AG10803 (cell line): ENCODE results near the gene GEMIN2.
"Not testable (repeated sequence)": the region's sequence is repeated elsewhere in the genome, so short reads cannot be mapped to it uniquely, and the experiment has no call there.

Source experiments
- DNase-seq: peaks from one replicate; pipeline ENCODE4 v3.0.0; 2010; ENCODE audit warnings: low read depth
- H3K4me3 ChIP-seq: 2 replicates; pipeline ENCODE4 v1.5.1; 2011; ENCODE audit warnings: mild to moderate bottlenecking, low read length, control low read depth
- TF ChIP-seq, protein P1 (sequence below): conservative IDR thresholded peaks from 2 replicates; pipeline ENCODE4 v1.5.1; 2011; ENCODE audit warnings: mild to moderate bottlenecking, low read length, control low read depth, inconsistent platforms

GEMIN2 gene

DNA sequence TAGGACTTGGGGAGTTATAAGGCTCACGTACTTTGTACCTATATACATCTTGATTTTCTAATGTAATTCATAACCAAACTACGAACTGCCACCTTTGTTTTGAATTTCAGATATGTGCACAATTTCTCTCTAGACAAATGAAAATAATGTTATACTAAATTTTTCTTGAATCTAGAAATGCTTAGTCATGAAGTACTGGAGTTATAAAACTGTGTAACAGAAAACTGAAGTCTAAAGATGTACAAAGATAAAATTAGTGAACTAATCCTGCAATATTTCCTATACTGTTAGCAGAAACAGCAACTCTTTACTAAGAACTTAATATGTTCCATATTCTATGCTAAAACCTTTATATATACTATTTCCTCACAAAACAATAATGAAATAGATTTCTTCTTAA lies 26.6 kb upstream of the GEMIN2 start:
- no peak for DNase-seq
- TF ChIP-seq, protein P1, sequence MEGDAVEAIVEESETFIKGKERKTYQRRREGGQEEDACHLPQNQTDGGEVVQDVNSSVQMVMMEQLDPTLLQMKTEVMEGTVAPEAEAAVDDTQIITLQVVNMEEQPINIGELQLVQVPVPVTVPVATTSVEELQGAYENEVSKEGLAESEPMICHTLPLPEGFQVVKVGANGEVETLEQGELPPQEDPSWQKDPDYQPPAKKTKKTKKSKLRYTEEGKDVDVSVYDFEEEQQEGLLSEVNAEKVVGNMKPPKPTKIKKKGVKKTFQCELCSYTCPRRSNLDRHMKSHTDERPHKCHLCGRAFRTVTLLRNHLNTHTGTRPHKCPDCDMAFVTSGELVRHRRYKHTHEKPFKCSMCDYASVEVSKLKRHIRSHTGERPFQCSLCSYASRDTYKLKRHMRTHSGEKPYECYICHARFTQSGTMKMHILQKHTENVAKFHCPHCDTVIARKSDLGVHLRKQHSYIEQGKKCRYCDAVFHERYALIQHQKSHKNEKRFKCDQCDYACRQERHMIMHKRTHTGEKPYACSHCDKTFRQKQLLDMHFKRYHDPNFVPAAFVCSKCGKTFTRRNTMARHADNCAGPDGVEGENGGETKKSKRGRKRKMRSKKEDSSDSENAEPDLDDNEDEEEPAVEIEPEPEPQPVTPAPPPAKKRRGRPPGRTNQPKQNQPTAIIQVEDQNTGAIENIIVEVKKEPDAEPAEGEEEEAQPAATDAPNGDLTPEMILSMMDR: no peak
- H3K4me3 ChIP-seq: no peak overlapping the region

DNA sequence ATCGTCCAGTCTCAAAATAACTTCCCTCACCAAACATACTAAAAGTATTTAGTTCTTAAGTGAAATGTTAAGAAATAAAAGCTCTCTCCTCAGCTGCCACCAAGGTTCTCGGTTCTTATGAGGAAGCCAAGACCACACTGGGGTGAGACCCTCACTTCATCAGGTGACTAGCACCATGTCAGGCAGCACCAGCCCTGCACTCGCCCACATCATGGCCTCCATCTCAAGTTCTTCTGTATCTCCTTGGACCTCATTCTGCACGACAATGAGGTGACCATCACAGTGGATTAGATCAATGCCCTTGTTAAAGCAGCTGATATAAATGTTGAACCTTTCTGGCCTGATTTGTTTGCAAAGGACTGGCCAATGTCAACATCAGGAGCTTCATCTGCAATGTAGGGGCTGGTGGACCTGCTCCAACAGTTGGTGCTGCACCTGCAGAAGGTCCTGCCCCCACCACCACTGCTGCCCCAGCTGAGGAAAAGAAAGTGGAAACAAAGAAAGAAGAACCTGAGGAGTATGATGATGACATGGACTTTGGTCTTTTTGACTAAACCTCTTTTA lies 23.5 kb upstream of the GEMIN2 start:
- TF ChIP-seq, protein P1: no peak
- no peak overlapping the region for H3K4me3 ChIP-seq
- DNase-seq: no peak

DNA sequence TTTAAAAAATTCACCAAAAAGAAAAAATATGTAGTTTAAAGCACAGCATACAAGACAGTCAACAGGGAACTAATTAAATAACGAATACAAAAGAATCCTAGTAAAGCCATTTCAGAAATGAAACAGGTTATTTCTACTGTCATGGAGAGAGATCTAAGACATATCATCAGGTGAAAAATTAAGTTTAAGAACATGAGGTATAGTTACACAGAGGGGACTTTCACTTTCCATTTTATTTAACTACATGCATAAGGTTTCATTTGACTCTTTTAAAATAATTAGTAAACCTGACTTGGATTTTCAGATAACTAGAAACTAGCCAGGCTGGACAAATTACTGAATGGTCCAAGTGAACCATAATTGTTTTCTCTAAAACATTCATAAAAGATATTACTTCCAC lies 22.4 kb upstream of the GEMIN2 start:
- DNase-seq: no peak
- TF ChIP-seq, protein P1: no peak
- H3K4me3 ChIP-seq: no peak overlapping the region

DNA sequence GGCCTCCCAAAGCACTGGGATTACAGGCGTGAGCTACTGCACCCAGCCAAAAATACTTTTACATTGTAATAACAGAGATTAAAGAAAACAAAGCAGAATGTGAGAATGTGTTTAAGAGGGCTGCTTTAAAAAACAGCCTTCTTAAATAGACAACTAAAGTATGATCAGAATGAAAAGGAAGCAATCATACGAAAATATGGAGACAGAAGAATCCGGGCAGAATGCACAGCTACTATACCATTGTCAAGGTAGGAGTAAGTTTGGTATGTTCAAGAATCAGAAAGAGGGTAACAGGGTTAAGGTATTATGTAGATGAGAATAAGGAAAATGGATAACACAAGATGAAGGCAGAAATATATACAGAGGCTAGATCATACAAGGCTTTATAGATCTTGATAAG lies 19.6 kb upstream of the GEMIN2 start:
- no peak overlapping the region for H3K4me3 ChIP-seq
- no peak for DNase-seq
- TF ChIP-seq, protein P1: no peak

DNA sequence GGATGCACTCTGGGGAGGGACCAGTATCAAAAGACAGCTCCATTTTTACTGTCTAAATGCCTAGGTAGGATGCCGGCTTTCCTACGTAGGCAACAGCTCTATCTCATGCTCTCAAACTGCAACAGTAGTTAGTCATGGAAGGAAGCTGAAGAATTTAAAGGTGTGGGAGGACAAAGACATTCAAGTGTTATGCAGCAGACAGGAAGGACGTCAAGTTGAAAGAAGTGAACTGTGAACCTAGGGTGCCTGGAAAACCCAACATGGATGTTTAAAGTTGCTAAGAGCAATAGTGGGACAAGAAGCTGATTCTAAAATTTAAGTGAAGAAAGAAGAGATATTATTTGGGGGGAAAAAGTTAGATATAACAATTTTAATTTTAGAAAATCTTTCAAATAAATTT lies 17.0 kb upstream of the GEMIN2 start:
- TF ChIP-seq, protein P1: no peak
- DNase-seq: no peak
- H3K4me3 ChIP-seq: no peak overlapping the region

DNA sequence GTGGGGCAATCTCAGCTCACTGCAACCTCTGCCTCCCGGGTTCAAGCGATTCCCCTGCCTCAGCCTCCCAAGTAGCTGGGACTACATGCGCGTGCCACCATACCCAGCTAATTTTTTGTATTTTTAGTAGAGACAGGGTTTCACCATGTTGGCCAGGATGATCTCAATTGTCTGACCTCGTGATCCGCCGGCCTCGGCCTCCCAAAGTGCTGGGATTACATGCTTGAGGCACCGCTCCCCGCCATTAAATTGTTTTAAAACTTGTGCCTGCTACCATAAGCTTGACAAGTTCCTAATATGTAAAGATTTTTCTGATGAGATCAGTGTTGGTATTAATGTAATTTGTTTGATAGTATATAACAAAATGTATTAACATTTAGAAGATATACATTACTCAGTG lies 14.9 kb upstream of the GEMIN2 start:
- not testable (repeated sequence) for DNase-seq, H3K4me3 ChIP-seq

DNA sequence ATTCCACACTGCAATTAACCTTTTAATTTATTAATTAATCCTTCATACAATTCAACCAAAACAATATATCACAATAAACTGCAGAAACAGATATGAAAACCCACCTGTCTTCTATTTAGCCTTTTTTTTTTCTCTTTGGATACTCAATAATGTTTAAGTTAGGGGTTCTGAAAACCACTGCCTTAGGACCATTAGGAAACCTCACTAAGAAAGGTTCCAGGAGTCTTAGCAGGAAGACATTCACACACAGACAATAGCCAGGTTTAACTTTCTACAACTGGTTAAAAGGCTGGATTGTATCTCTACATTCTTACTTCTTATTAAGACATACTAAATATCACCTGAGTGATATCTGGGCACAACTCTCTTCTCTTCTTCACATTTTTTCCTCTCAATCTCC lies 14.4 kb upstream of the GEMIN2 start:
- no peak overlapping the region for H3K4me3 ChIP-seq
- TF ChIP-seq, protein P1: no peak
- DNase-seq: no peak
